Fibroblast of skin of left quadriceps (primary cell): ENCODE measurements around the gene PPAN.

ENCODE experiments used
- DNase-seq, 2 experiments: peaks; one replicate each; pipeline ENCODE4 v3.0.0-alpha.2; 2013; ENCODE audit warnings: low read depth in 2 of 2

PPAN gene

DNA sequence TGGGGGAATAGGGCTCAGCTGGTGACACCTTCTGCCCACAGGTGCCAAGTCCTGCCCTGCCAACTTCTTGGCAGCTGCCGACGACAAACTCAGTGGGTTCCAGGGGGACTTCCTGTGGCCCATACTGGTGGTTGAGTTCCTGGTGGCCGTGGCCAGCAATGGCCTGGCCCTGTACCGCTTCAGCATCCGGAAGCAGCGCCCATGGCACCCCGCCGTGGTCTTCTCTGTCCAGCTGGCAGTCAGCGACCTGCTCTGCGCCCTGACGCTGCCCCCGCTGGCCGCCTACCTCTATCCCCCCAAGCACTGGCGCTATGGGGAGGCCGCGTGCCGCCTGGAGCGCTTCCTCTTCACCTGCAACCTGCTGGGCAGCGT lies 7.4 kb downstream of the PPAN start:
- no peak for DNase-seq

DNA sequence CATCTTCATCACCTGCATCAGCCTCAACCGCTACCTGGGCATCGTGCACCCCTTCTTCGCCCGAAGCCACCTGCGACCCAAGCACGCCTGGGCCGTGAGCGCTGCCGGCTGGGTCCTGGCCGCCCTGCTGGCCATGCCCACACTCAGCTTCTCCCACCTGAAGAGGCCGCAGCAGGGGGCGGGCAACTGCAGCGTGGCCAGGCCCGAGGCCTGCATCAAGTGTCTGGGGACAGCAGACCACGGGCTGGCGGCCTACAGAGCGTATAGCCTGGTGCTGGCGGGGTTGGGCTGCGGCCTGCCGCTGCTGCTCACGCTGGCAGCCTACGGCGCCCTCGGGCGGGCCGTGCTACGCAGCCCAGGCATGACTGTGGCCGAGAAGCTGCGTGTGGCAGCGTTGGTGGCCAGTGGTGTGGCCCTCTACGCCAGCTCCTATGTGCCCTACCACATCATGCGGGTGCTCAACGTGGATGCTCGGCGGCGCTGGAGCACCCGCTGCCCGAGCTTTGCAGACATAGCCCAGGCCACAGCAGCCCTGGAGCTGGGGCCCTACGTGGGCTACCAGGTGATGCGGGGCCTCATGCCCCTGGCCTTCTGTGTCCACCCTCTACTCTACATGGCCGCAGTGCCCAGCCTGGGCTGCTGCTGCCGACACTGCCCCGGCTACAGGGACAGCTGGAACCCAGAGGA lies 7.9 kb downstream of the PPAN start:
- DNase-seq, result no peak

DNA sequence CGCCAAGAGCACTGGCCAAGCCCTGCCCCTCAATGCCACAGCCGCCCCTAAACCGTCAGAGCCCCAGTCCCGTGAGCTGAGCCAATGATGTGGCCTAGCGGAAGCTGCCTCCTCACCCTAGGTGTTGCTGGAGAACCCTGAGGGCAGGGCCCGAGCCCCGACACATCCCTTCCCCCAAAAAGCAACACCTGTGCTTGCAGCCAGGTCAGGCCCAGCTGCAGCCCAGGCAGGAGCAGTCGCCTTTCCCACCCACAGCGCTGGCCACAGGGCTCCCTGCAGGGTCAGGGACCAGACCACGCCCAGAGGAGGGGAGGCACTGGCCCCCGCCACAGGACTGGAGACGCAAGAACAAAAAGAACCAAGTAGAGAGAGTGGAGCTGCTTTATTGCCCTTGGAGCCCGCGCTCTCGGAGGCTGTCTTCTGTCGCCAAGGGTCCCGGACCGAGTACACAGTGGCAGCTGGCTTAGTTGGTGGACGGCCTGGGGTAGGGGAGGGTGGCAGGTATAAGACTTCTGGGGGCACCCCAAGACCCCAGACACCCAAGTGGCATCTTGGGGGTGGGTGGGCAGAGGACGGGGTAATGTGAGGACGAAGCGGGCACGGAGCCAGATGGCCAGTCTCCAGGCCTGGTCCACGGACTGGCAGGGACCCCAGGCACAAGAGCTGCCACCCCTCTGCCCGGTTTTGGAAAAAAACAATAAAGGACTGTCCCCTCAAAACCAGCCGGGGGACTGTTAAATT lies 8.7 kb downstream of the PPAN start:
- no peak for DNase-seq

DNA sequence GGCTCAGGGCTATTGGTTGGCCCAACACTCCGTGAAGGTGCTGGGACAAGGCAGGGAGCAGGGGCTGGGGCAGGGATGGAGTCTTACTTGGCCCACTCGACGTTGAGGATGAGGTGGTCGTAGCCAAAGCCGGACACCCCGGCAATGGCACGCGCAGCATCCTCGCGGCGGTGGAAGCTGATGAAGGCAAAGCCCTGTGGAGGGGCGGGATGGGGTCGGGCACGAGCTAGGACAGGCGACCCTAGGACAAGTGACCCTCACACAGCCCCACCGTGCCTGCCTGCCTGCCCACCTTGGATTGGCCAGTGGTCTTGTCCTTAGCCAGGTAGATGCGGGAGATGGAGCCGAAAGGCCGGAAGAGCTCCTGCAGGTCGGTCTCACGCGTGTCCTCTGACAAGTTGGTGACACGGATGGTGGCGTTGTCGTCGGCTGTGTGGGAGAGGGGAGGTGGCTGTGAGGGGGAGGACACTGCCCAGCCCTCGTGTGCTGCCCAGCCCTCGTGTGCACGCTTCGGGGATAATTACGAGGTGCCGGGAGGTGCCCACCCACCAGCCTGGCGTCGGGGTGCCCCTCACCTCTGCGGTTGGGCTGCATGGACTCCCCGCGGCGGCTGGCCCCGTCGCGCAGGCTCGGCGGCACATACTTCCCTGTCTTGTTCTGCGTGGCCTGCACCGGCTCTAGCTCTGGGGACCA lies 9.4 kb downstream of the PPAN start:
- DNase-seq, result no peak

DNA sequence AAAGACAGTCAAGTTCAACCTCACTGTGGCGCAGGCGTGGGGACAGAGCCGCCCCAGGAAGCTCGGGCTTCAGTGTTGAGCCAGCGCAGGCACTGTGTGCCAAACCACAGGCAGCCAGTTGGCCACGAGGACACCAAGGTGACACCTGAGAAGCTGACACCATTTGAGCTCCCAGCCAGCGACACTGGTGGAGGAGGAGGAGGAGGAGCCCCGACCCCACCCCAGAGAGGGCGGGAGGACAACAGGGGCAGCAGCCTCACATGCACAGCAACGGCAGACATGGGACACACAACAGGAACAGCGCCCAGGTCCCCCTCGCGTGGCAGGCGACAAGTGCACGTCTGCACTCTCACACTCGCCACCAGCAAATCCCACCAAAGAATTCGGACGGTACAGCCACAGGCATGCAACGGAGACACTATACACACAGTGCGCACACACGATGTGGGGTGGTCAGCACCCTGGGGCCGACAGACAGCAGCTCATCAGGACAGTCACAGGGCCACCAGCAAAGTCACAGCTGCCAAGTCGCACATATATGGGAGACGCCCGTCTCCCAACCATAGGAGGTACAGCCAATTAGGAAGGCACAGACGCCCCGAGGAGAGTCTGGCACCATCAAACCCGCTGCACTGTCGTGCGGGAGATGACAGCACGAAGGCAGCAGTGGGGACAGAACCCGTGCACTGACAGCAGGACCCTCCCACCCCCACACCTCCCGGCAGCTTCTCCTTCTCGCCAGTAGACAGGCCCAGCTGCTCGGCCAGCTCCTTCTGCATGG lies 10.1 kb downstream of the PPAN start:
- no peak for DNase-seq

DNA sequence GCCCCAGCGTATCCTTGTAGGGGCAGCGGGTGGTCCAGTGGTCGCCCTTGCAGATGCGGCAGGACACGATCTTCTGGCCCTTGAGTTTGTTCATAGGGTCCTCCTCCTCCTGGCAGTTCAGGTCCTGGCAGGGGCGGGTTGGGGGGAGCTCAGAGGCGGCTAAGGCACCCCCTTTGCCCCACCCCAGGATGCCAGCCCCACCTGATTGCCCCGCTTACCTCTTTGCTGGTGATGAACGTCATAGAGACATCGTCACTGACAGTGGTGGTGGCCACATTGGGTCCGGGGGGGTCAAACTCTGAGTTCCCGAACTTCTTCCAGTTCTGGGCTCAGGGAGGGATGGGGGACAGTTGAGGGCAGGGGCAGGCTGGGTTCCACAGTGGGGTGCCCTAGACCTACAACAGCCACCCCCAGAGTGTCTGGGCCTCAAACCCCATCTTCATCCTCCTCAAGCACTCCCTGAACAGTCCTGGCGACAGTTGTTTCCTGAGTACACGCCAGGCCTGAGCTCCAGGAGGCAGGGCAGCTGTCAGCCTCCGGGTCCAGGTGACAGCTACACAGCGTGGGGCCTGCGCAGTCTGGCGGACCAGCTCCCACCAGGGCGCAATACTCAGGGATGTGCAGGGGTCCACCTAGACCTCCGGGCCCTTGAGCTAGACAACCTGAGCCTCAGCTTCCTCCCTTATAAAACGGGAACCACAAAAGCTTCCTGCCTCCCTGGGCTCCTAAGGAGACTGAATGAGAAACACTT lies 10.9 kb downstream of the PPAN start:
- no peak for DNase-seq

DNA sequence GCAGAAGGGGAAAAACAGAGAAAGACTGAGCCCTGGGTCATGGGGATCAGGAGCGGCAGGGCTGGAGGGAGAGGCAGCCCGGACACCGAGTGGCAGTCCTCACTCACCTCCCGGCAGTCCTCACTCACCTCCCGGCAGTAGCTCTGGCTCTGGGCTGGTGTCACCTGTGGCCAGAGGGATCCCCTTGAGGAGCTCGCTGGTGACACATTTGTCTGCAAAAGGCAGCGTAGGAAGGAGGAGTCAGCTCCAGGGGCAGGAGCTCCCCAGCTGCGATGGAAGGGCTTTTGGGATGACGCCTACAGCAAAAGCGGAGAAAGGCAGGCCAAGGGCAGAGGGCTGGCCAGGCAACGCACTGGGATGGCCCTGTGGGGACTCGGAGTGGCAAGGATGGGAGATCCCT lies 12.8 kb downstream of the PPAN start:
- no peak for DNase-seq

DNA sequence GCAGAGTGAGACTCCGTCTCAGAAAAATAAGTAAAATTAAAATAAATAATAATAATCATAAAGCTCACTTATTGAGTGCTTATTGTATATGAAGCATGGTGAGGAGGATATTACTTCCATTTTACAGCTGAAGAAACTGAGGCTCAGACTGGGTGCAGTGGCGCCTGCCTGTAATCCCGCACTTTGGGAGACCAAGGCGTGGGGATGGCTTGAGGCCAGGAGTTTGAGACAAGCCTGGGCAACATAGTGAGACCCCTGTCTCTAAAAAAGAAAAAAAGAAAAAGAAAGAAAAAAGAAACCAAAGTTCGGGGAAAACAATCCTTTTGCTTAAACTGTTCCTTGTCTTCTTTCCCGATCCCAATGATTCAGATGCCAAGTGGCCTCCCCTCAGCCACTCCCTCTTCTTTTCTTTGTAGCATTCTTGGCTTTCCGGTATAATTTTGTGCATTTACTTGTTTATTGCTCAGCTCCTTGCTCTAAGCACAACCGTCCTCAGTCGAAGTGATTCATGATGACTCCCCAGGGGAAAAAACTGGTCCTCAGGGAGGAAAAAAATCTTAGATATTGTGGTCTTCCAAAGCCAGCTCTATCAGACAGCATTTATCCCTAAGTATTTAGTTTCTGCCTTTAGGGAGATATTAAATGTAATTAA lies 14.5 kb downstream of the PPAN start:
- peak; percentile 65 to 66 for DNase-seq

DNA sequence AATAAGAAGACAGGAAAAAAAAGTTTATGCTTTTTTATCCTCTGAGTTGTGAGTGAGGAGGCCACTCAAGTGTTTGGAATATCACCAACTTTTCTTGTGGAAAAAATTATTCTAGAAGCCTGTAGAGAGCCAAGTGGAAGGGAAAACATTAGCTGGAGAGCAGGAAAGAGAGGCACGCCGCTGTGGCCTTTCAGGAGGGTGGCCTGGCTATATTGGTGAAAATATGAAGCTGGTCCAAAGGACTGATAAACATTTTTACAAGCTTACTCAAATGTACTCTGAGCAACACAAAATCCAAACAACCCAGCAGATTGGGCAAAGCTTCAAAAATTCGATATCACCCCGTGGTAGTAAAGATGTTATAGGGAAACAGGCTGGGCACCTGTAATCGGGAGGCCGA lies 15.9 kb downstream of the PPAN start:
- no peak for DNase-seq

DNA sequence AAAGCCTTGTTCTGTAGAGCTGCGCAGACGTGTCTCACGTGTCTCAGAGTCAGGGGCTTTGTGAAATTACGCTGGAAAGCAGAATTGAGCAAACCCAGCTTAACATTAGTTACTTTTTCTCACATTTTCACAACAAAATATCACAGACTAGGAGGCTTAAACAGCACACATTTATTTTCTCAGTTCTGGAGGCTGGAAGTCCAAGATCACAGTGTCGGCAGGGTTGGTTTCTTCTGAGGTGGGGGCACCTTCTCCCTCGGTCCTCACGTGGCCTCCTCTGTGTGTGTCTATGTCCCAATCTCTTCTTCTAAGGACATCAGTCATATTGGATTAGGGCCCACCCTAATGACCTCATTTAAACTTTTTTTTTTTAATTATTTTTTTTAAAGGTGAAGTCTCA lies 18.3 kb downstream of the PPAN start:
- DNase-seq, result no peak

DNA sequence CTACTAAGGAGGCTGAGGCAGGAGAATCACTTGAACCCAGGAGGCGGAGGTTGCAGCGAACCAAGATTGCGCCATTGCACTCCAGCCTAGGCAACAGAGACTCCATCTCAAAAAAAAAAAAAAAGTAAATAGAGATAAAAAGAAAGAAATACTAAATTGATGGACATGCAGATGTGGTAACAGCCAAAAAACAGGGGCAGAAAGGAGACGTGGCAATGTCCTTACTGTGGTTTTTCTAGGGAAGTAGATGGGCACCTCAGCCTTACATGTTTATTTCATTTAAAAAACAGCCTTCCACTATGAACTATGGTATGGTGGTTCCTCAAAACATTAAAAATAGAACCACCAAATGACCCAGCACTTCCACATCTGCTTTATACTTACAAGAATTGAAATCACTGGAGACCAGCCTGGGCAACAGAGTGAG lies 20.1 kb downstream of the PPAN start:
- DNase-seq, result no peak

DNA sequence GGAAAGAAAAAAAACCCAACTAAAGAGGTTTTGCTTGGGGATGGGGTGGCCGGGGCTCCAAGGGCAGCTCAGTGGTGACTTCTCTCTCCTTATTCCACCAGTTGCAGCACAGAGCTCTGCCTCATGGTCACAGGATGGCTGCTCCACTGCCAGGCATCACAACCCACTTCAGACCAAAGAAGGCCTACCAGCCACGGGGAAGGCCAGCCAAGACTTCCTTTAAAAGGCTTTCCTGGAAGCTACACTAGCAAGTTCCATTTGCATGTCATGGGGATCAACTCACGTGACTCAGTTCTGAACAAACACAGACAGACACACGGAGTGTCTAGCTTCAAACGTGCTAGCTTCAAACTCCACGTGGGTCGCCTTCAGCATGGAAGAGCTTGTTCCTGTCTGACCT lies 26.7 kb downstream of the PPAN start:
- no peak for DNase-seq

DNA sequence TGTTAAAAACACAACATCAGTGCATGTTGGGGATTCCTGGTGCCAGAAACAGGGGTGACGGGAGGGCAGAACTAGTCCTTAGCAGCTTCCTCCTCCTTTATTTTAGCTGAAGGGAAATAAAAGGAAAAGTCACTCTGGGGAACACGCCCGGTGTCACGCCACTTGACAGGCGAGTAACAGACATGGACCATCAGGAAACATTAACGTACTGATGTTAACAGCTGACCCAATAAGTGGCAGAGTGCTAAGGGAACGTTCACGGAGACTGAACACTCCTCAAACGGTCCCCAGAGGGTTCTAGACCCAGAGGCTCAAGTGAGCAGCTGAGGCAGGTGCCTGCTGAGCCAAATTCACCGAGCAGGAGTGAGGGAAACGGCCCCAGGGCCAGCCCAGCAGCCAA lies 27.4 kb downstream of the PPAN start:
- DNase-seq, result no peak

DNA sequence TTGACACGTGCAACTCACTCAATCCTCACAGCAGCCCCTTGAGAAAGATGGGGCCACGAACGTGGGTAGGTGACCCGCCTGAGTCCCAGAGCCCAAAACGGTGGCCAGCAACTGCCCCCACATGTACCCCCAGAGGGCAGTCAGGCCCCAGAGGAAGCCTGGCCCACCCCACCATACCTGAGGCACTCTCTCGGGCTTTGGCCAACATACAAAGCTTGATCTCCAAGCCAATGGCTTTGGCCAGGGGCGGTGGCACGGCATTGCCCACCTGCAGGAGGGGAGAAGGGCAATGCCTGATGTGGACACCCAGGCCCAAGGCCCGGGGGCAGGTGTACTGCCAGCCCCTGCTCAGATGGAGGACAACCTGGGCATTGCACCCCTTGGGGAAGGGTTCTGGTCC lies 27.9 kb downstream of the PPAN start:
- DNase-seq, result no peak

DNA sequence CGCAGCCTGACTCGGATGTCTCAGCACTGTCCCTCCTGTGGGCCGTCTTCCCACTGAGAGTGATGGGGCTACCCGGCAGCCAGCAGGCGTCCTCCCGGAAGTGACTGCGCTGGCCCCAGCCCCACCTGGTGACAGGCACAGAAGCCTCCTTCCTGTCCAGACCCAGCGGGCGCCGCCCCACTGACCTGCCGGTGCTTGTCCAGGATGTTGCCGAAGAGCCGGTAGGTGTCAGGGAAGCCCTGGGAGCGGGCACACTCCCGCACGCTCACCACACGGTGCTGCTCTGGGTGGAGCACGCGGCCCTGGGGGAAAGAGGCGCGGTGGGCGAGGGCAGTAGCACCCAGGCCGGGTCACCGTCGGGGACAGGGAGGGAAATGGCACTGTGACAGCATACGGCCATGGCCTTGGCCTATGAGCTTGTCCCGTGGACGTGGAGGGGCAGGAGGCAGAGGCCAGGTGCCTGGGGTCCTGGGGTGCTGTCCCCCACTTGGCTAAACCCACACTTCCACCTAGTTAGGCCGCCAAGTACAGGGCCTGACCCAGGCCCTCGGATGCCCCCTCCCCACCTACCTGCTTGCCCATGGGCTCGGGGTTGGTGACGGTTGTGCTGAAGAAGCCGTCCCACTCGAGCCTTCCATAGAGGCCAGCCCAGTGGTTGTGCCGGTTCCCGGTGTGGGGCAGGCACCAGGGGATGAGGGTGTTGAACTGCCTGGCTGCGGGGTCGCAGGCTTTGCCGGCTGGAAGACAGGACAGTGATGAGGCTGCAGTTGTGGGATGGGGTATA lies 29.6 kb downstream of the PPAN start:
- DNase-seq, result no peak

DNA sequence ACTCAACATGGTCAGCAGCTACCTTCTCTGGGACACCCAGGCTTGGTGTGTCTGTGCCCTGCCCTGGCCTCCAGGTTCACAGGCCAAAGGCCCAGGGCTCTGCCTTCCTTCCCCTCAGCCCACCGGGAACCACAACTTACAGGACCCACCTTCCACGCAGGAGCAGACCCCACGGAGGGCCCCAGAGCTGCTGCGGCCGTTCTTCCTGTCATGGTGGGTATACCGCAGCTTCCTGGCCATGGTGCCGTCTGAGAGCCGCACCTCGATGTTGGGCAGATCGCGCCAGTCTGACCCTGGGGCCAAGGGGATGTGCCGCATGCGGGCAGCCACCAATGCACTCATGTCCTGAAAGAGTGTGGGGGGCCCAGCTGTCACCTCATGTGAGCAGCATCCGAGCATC lies 30.8 kb downstream of the PPAN start:
- no peak for DNase-seq

DNA sequence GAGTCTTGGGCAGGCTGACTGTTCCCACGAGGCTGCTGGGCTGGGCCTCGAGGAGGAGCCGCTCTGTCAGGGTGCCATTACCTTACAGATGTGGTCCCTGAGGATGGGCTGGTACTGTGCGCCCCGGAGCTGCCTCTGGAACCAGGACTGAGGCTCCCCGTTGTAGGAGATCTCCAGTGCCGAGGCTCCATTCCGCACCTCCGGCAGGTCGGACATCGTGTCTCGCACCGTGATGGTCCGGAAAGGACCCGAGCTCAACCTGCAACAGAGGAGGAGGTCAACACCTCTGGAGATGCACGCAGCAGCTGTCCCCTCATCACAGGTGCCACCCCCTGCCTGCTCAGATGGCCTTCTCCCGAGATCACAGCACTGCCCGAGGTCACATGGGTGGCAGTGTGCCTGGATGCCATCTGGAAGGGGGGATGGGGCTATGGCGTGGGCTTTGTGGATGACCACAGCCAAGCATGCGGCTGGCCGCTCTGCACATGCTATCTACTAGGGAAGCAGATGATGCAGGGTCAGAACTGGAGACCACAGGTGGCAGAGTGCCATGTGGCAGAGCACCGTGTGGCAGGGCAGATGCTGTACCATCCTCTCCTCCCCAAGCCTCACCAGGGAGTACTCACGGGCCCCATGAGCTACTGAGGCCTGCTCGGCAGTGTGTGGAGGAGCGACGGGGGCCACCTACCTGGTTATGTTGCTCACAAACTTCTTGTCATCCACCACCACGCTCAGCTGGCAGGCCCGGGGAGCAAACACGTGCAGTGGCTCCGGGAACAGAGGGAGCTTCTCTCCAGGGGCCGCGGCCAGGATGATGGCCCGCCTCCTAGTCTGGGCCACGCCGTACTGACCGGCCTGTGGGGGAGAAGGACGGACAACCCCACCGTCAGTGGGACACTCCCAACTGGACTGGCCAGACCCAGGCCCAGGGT lies 31.9 kb downstream of the PPAN start:
- DNase-seq, result no peak

DNA sequence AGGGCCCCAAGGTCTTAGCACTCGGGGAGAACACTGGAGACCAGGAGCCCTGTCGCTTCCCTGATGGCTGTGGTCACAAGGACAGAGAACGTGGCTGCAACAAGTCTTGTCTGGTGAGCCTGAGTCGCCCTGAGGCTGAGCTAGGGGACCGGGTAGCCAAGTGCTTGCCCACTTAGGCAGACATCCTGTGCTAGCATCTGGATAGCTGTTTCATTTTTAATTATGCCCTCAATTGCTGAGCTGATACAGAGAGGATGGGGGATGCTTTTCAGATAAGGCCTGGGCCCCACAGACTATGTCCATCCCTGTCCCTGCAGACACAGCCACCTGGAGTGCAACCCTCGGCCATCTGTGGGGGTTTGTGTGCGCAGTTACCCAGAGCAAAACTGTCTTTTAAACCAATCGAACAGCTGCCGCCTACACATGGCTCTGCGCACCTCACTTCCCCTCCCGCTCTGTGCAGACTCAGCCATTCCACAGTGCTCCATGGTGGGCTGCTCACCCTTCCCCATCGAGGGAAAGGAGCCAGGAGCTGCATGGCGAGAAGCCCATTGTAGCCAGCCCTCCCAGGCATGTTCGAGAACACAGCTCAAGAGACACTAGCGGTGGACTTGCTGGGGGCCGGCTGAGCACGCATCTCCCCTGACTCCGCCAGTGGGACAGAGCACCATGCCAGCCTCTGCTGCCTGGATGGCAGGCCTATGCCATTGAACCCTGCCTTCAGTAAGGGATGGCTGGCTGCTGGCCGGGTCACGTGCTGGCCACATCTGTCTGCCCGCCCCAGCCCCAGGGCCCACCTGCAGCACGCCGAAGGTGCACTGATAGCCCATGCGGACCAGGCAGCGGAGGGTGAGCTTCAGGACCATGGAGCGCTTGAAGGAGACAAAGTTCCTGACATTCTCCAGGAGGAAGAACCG lies 33.0 kb downstream of the PPAN start:
- no peak for DNase-seq
